WTC11 (cell line): ENCODE measurements around the gene PTPN11. TPM values are rescaled to one million over a fixed set of nuclear protein-coding genes. Genes with fewer than 3 reads are reported as not detected.
A peak's percentile ranks its signal among the peaks of the same experiment; 100 is the strongest.

Experiments used
- ATAC-seq: fragments of 200-7000 bp; cut with Tn5 transposase; 2 replicates; pipeline ENCODE4 v1.10.0; 2021; ENCODE audit warnings: mild to moderate bottlenecking, moderate library complexity
- CTCF ChIA-PET: fragments of 300-600 bp; sonication (Branson Sonifier 250); formaldehyde crosslinking; loops from one replicate; lab custom pipeline; 2021; ENCODE audit warnings: antibody characterized with exemption; lab: Charles Lee
- POLR2A ChIA-PET: fragments of 350-600 bp; sonication (Branson Sonifier 250); formaldehyde crosslinking; loops from one replicate; lab custom pipeline; 2021; ENCODE audit warnings: antibody characterized with exemption; lab: Charles Lee
- DNase-seq: peaks from one replicate; pipeline ENCODE4 v3.0.0; 2021; ENCODE audit warnings: low spot score
- H3K27ac Mint-ChIP-seq: 2 replicates; pipeline ENCODE4 v1.8.0; 2021; ENCODE audit warnings: mixed read lengths
- H3K27me3 Mint-ChIP-seq: 2 replicates; pipeline ENCODE4 v1.8.0; 2021; ENCODE audit warnings: low read depth, mild to moderate bottlenecking, moderate library complexity, mixed read lengths
- H3K36me3 Mint-ChIP-seq: 2 replicates; pipeline ENCODE4 v1.8.0; 2021; ENCODE audit warnings: mixed read lengths
- H3K4me1 Mint-ChIP-seq: 2 replicates; pipeline ENCODE4 v1.8.0; 2022; ENCODE audit warnings: mixed read lengths
- H3K4me3 Mint-ChIP-seq: 2 replicates; pipeline ENCODE4 v1.8.0; 2021; ENCODE audit warnings: mild to moderate bottlenecking, moderate library complexity, mixed read lengths
- H3K9me3 Mint-ChIP-seq: 2 replicates; pipeline ENCODE4 v1.8.0; 2021; ENCODE audit warnings: mixed read lengths
- CDX4 ChIP-seq: fragments of 250-450 bp; sonication (Bioruptor Pico); IDR thresholded peaks from 2 replicates; pipeline ENCODE4 v1.9.0; 2021; ENCODE audit warnings: moderate library complexity, mild to moderate bottlenecking, inconsistent platforms, borderline replicate concordance
- EMX1 ChIP-seq: fragments of 250-450 bp; sonication (Bioruptor Pico); IDR thresholded peaks from 2 replicates; pipeline ENCODE4 v1.8.0; 2021; ENCODE audit warnings: mild to moderate bottlenecking
- FOXP4 ChIP-seq: sonication (generic); formaldehyde crosslinking; IDR thresholded peaks from 2 replicates; pipeline ENCODE4 v1.8.0; 2022; ENCODE audit warnings: mild to moderate bottlenecking, missing genetic modification reagents
- HMGXB4 ChIP-seq: sonication (generic); formaldehyde crosslinking; IDR thresholded peaks from 2 replicates; pipeline ENCODE4 v1.8.1; 2023; ENCODE audit warnings: mild to moderate bottlenecking, moderate library complexity, missing genetic modification reagents
- JAZF1 ChIP-seq: fragments of 250-450 bp; sonication (Bioruptor Pico); IDR thresholded peaks from 2 replicates; pipeline ENCODE4 v1.9.0; 2021; ENCODE audit warnings: moderate library complexity, mild to moderate bottlenecking, inconsistent platforms
- KAT7 ChIP-seq: sonication (generic); formaldehyde crosslinking; IDR thresholded peaks from 2 replicates; pipeline ENCODE4 v1.8.1; 2023; ENCODE audit warnings: missing genetic modification reagents, mild to moderate bottlenecking, borderline replicate concordance
- PRDM15 ChIP-seq: sonication (generic); formaldehyde crosslinking; IDR thresholded peaks from 2 replicates; pipeline ENCODE4 v1.8.0; 2022; ENCODE audit warnings: missing genetic modification reagents
- PREB ChIP-seq: sonication (generic); formaldehyde crosslinking; IDR thresholded peaks from 2 replicates; pipeline ENCODE4 v1.8.1; 2022; ENCODE audit warnings: mild to moderate bottlenecking, missing genetic modification reagents, moderate library complexity, borderline replicate concordance
- SOX15 ChIP-seq: fragments of 250-450 bp; sonication (Bioruptor Pico); IDR thresholded peaks from 2 replicates; pipeline ENCODE4 v1.9.0; 2021; ENCODE audit warnings: mild to moderate bottlenecking
- ZNF121 ChIP-seq: sonication (generic); formaldehyde crosslinking; IDR thresholded peaks from 2 replicates; pipeline ENCODE4 v1.8.0; 2023; ENCODE audit warnings: missing genetic modification reagents
- ZNF281 ChIP-seq: sonication (generic); formaldehyde crosslinking; IDR thresholded peaks from 2 replicates; pipeline ENCODE4 v1.8.0; 2023; ENCODE audit warnings: mild to moderate bottlenecking, missing genetic modification reagents
- total RNA-seq: library from RNA; stranded (reverse); gene quantifications from 3 replicates; pipeline ENCODE4 v1.2.3, GENCODE V29; 2021

PTPN11 gene
- total RNA-seq, 1 experiment from 2014 or later, result 112 TPM

GRCh38 chr12:112546996-112547395 is 128.2 kb downstream of the PTPN11 start (continued):
- no peak for TF ChIP-seq HMGXB4 (CRISPR knock-in tag)
- TF ChIP-seq PREB (CRISPR knock-in tag), result no peak
- no peak for TF ChIP-seq FOXP4
- TF ChIP-seq KAT7, result no peak
- TF ChIP-seq PRDM15 (CRISPR knock-in tag), result no peak

- peaks cover 4% of the 10 kb centered on the region; the same call in 1 of the 2 replicates for H3K4me1 Mint-ChIP-seq
- CTCF ChIA-PET, result interaction anchor here (0.6 to 1.0 kb wide), 2 partner anchors 15 to 1088 kb away, joined by 3 to 4 read pairs; no protein-coding TSS in a partner anchor
- POLR2A ChIA-PET, result no interaction called here
- H3K27me3 Mint-ChIP-seq, result no peaks in the 10 kb centered on the region
- no peaks in the 10 kb centered on the region; the same call in 1 of the 2 replicates for H3K36me3 Mint-ChIP-seq
- peaks cover 17% of the 10 kb centered on the region for H3K9me3 Mint-ChIP-seq
- TF ChIP-seq CDX4 (CRISPR knock-in tag) (no peak), EMX1 (CRISPR knock-in tag) (no peak), ZNF121 (CRISPR knock-in tag) (no peak), ZNF281 (CRISPR knock-in tag) (no peak), SOX15 (CRISPR knock-in tag) (no peak), JAZF1 (CRISPR knock-in tag) (no peak)
- no peak overlapping the region for H3K27ac Mint-ChIP-seq
- peak; percentile 22 for DNase-seq
- no peak overlapping the region for H3K4me3 Mint-ChIP-seq
- ATAC-seq, result no peak
Measured at GRCh38 chr12:112549031-112549430, 130.3 kb downstream of the PTPN11 start.
